ENCODE results near the gene DUSP18. TPM values are rescaled to one million over a fixed set of nuclear protein-coding genes. Genes with fewer than 3 reads are reported as not detected.

The DUSP18 gene
- polyA plus RNA-seq, 1 of the 3 experiments (the other 2 are of a cell fraction) = 11.7 TPM

DNA sequence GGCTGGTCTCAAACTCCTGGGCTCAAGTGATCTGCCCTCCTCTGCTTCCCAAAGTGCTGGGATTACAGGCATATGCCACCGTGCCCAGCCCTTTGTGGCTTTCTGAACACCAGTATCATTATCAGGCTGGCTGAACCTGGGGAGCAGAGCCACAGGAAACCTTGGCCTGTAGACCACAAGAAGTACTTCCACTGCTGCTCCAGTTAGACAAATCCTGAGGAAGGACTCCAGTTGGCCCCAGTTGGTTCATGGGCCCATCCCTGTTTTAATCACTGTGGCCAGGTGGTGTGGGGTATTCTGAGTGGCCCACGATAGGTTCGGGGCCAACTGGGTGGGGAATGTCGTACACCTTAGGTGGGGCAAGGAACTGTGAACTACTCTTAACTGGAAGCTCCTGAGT, 5.5 kb upstream of the DUSP18 start:
- H3K79me2 ChIP-seq (ENCODE audit: insufficient read depth) = no peaks in the 10 kb centered on the region
- H3K4me1 ChIP-seq (ENCODE audit: control insufficient read depth in 1 of 2, insufficient read depth in 2 of 2, low read depth in 1 of 2, low read length in 1 of 2) = peaks cover 0 to 28% of the 10 kb centered on the region in 2 experiments; a peak in 1 of 4 replicates
- no peak for TF ChIP-seq JUND (IDR thresholded peaks at IDR 0.05)
- TF ChIP-seq USF2 (IDR thresholded peaks at IDR 0.05; ENCODE audit: borderline replicate concordance, low read depth, low read length) = no peak
- TF ChIP-seq NFIC (IDR thresholded peaks at IDR 0.05; ENCODE audit: borderline replicate concordance) = no peak
- TF ChIP-seq GABPA (IDR thresholded peaks at IDR 0.05; ENCODE audit: low read depth) = no peak
- TF ChIP-seq MAX (IDR thresholded peaks at IDR 0.05; ENCODE audit: low read depth) = no peak
- TF ChIP-seq REST (IDR thresholded peaks at IDR 0.05; ENCODE audit: low read depth, low read length) = no peak
- TF ChIP-seq GATA2 (CRISPR knock-in tag; IDR thresholded peaks at IDR 0.05) = no peak
- no peaks in the 10 kb centered on the region for H3K9me2 ChIP-seq
- ChIA-PET POLR2A (no interaction called here), CTCF (interaction anchor here (1.4 kb wide), 1 partner anchor 38 kb away, joined by 7 read pairs; no protein-coding TSS in a partner anchor)
- no peak overlapping the region for H3K4me3 ChIP-seq (ENCODE audit: low read depth in 2 of 2, low read length in 1 of 2)
- H3K4me2 ChIP-seq = no peak overlapping the region
- no peaks in the 10 kb centered on the region for H4K20me1 ChIP-seq (ENCODE audit: insufficient read depth)
- WGBS (ENCODE audit: low lambda C conversion rate) = 73% methylated on average over 1 of the region's 4 CpGs
- no peaks in the 10 kb centered on the region for H3K9me3 ChIP-seq
- DNase-seq = no peak
- no peak overlapping the region for H3K9ac ChIP-seq
- H3K36me3 ChIP-seq (replicated peaks in 1 of 2; ENCODE audit: control insufficient read depth in 1 of 2, insufficient read depth in 2 of 2, low read length in 1 of 2) = no peaks in the 10 kb centered on the region
- H2AFZ ChIP-seq (ENCODE audit: low read depth) = no peak overlapping the region
- no peaks in the 10 kb centered on the region for H3F3A ChIP-seq (replicated peaks; ENCODE audit: insufficient read depth)
- H3K27me3 ChIP-seq (ENCODE audit: insufficient read depth) = no peaks in the 10 kb centered on the region
- no peak overlapping the region for H3K27ac ChIP-seq (ENCODE audit: low read depth in 2 of 2, low read length in 1 of 2)

DNA sequence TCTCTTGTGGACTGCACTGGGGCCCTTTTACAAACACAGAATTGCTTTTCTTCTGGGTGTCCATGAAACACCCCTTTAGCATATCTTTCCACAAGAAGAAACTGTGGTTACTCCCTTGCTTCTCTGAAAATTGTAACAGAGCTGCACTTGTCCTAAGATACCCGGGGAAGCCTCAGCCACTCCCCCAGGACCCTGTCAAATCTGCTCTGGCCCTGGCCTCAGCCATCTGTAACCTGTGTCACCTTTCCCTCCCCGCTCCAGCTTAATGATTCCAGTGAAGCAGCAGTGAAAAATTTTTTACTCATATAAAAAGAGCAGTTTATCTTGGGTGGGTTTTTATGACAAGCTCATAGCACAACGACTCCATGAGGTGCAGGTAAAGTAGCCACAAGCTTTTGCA, 3.4 kb upstream of the DUSP18 start:
- H3K4me2 ChIP-seq = no peak overlapping the region
- H3K9me2 ChIP-seq = no peaks in the 10 kb centered on the region
- H3K4me3 ChIP-seq (ENCODE audit: low read depth in 2 of 2, low read length in 1 of 2) = no peak overlapping the region
- H2AFZ ChIP-seq (ENCODE audit: low read depth) = no peak overlapping the region
- POLR2A ChIA-PET = no interaction called here
- no peaks in the 10 kb centered on the region for H4K20me1 ChIP-seq (ENCODE audit: insufficient read depth)
- WGBS (ENCODE audit: low lambda C conversion rate) = 56% methylated on average over 3 of the region's 3 CpGs
- H3K27ac ChIP-seq (ENCODE audit: low read depth in 2 of 2, low read length in 1 of 2) = no peak overlapping the region
- no peak overlapping the region for H3K9ac ChIP-seq
- H3K27me3 ChIP-seq (ENCODE audit: insufficient read depth) = no peaks in the 10 kb centered on the region
- H3K36me3 ChIP-seq (replicated peaks in 1 of 2; ENCODE audit: control insufficient read depth in 1 of 2, insufficient read depth in 2 of 2, low read length in 1 of 2) = no peaks in the 10 kb centered on the region
- DNase-seq = no peak
- peaks cover 15% of the 10 kb centered on the region; the same call in 1 of the 2 replicates for H3K79me2 ChIP-seq (ENCODE audit: insufficient read depth)
- no peaks in the 10 kb centered on the region for H3F3A ChIP-seq (replicated peaks; ENCODE audit: insufficient read depth)
- H3K9me3 ChIP-seq = no peaks in the 10 kb centered on the region
- CTCF ChIA-PET = interaction anchor here (1.6 kb wide), 1 partner anchor 10 kb away, joined by 4 read pairs; no protein-coding TSS in a partner anchor
- peaks cover 0 to 28% of the 10 kb centered on the region in 2 experiments; a peak in 2 of 4 replicates for H3K4me1 ChIP-seq (ENCODE audit: control insufficient read depth in 1 of 2, insufficient read depth in 2 of 2, low read depth in 1 of 2, low read length in 1 of 2)
- TF ChIP-seq RCOR1 (IDR thresholded peaks at IDR 0.05; ENCODE audit: low read length) (no peak), TAF1 (IDR thresholded peaks at IDR 0.05; ENCODE audit: borderline replicate concordance, low read depth, low read length) (no peak), USF2 (IDR thresholded peaks at IDR 0.05; ENCODE audit: borderline replicate concordance, low read depth, low read length) (no peak), REST (IDR thresholded peaks at IDR 0.05; ENCODE audit: low read depth, low read length) (no peak), NRF1 (IDR thresholded peaks at IDR 0.05; ENCODE audit: low read depth, low read length) (no peak), MXI1 (IDR thresholded peaks at IDR 0.05; ENCODE audit: low read depth, low read length) (no peak), EZH2phosphoT487 (IDR thresholded peaks at IDR 0.05; ENCODE audit: borderline replicate concordance, low read depth) (no peak), TCF12 (IDR thresholded peaks at IDR 0.05) (no peak), GATA2 (CRISPR knock-in tag; IDR thresholded peaks at IDR 0.05) (no peak), YY1 (IDR thresholded peaks at IDR 0.05; ENCODE audit: low read depth) (no peak), MEF2A (IDR thresholded peaks at IDR 0.05; ENCODE audit: borderline replicate concordance, low read depth) (no peak), POLR2AphosphoS5 (IDR thresholded peaks at IDR 0.05; ENCODE audit: low read depth, low read length) (no peak), JUND (IDR thresholded peaks at IDR 0.05) (no peak)
- TF ChIP-seq, protein P1, sequence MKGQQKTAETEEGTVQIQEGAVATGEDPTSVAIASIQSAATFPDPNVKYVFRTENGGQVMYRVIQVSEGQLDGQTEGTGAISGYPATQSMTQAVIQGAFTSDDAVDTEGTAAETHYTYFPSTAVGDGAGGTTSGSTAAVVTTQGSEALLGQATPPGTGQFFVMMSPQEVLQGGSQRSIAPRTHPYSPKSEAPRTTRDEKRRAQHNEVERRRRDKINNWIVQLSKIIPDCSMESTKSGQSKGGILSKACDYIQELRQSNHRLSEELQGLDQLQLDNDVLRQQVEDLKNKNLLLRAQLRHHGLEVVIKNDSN (IDR thresholded peaks at IDR 0.05; ENCODE audit: borderline replicate concordance, low read depth) = no peak
